Brain pericyte (primary cell): ENCODE data around the gene BTNL3.
"Not testable (repeated sequence)": the region's sequence is repeated elsewhere in the genome, so short reads cannot be mapped to it uniquely, and the experiment has no call there.

Experiments
- DNase-seq: peaks from one replicate; pipeline ENCODE4 v3.0.0-alpha.2; 2012; ENCODE audit warnings: low read depth, low spot score

BTNL3 gene

DNA sequence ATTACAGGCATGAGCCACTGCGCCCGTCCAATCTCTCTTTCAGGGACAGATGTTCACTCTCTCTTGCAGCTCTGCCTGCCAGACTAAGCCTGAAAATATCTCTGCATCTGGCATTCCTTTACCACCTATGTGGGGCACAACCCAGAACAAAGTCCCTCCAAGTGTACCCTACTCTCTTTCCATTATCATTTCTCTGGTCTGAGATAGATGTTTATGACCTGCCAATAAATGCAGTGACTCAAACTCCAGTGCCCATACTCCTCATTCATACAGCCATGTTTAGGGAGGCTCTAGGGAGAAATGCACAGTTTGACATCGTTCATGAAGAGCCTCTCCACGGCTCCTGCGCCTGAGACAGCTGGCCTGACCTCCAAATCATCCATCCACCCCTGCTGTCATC, at the start of gene BTNL3:
Gene BTNL3, plus strand, starts transcription at position 255 of the 400 bp plus-strand sequence. CDS start 183 bp downstream, outside the sequence.
- no peak for DNase-seq

DNA sequence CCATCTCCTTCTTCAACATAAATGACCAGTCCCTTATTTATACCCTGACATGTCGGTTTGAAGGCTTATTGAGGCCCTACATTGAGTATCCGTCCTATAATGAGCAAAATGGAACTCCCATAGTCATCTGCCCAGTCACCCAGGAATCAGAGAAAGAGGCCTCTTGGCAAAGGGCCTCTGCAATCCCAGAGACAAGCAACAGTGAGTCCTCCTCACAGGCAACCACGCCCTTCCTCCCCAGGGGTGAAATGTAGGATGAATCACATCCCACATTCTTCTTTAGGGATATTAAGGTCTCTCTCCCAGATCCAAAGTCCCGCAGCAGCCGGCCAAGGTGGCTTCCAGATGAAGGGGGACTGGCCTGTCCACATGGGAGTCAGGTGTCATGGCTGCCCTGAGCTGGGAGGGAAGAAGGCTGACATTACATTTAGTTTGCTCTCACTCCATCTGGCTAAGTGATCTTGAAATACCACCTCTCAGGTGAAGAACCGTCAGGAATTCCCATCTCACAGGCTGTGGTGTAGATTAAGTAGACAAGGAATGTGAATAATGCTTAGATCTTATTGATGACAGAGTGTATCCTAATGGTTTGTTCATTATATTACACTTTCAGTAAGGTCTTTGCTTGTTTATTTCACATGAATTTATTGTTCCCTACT, 38.2 kb upstream of the BTNL3 start:
- DNase-seq: no peak

DNA sequence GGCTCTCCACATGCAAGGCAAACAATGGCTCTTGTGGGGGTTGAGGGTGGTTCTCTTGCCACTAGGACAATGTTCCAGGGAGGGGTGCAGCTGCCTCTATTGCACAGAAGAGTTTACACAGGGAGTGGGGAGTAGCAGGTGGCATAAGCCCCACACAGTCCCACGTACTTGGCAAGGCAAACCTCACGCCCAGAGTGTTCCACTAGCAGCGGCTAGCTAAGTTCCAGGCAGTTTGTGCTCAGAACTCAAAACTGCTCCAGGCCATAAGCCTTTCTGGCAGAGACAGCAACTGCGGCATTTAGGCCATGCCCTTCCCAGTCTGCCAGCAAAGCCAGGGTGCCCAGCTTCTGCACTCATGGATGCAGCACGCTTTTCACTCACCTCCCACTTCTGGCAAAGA, 29.0 kb upstream of the BTNL3 start:
- DNase-seq: no peak

- no peak for DNase-seq
Measured at GRCh38 chr5:180960209-180960608, 28.4 kb upstream of the BTNL3 start.

DNA sequence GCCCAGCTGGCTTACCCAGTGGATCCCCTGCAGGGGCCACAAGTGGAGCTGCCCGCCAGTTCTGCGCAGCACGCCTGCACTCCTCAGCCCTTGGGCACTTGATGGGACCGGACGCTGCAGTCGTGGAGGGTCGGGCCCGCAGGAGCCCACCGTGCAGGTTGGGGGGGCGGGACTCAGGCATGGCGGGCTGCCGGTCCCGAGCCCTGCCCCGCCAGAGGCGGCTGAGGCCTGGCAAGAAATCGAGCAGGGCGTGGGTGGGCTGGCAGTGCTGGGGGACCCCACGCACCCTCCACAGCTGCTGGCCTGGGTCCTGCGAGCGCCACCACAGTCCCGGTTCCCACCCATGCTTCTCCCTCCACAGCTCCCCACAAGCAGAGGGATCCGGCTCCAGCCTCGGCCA, 19.2 kb upstream of the BTNL3 start:
- DNase-seq: no peak

- no peak for DNase-seq
Measured at GRCh38 chr5:180970336-180970735, 18.3 kb upstream of the BTNL3 start.

GRCh38 chr5:180970875-180971274, 17.8 kb upstream of the BTNL3 start:
- no peak for DNase-seq

DNA sequence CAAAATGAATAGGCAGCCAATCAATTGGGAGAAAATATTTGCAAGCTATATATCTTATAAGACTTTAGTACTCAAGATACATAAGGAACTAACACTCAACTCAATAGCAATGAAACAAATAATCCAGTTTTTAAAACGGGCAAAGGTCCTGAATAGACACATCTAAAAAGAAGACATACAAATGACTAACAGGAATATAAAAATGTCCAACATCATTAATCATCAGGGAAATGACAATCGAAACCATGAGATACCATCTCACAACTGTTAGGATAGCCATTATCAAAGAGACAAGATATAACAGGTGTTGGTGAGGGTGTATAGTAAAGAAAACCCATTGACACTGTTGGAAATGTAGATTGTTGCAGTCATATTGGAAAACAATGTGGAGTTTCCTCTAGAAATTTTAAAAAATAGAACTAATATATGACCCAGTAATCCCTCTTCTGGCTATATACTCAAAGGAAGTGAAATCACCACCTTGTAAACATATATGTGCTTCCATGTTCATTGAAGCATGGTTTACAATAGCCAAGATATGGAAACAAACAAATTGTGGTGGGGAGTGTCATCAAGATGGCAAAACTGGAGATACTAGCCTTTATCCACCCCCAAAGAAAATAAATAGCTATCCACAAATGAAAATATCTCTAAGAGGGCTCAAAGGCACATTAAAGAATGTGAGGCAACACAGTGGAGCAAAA, 13.9 kb upstream of the BTNL3 start:
- DNase-seq: no peak

DNA sequence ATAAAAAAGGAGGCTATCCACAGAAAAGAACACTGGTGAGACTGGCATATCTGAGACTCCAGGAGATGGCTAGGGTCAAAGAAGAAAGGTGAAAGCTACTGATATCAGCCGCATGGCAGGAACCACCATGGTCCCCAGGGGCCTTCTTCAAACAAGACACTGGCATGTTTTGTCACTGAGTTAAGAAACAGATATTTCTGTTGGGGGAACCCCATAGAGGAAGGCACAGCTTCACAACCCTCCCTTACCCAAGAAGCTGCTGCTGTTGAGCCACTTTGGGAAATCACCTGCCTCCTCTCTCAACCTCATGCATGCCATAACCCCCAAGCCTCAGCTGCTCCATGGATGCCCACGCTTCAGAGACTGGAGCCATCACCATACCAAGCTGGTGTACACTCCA, 13.3 kb upstream of the BTNL3 start:
- no peak for DNase-seq

DNA sequence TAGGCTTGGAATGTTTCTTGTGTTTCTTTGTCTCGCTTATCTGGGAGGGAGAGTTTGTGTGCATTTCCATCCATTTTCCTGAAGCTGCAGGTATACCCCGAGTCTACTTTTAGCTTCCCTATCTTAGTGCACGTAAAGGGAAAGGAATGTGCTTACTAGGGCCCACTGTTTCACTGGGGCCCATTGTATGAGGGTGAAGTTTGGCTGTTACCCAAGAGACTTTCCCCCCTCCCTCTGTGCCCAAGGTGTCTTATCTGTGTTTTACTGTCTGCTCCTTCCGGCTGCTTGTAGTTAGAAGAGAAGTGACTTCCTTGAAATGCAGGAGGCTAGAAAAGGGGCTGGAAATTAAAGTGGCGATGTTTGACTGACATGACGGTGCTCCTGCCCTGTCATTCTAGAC, 12.1 kb upstream of the BTNL3 start:
- DNase-seq: no peak

GRCh38 chr5:180977852-180978251, 10.8 kb upstream of the BTNL3 start:
- no peak for DNase-seq

- no peak for DNase-seq
Measured at GRCh38 chr5:180982008-180982741, 6.5 kb upstream of the BTNL3 start.

DNA sequence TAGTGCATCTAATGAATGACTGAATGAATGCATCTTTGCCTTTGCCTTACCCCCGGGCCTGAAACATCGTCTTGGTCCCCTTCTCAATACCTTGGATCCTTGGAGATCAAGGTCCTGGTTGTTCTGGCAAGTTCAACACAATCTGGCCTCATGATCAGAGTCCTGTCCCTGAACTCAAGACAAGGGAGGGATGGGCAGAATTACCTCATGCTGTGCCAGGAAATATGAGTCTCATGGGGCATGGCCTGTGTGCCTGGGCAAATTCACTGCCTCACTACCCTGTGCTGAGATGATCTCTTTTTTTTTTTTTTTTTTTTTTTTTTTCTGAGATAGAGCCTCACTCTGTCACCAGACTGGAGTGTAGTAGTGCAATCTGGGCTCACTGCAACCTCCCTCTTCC, 630 bp upstream of the BTNL3 start:
- DNase-seq: no peak

- DNase-seq: no peak
Measured at GRCh38 chr5:180990086-180990881, 1.6 kb downstream of the BTNL3 start.

DNA sequence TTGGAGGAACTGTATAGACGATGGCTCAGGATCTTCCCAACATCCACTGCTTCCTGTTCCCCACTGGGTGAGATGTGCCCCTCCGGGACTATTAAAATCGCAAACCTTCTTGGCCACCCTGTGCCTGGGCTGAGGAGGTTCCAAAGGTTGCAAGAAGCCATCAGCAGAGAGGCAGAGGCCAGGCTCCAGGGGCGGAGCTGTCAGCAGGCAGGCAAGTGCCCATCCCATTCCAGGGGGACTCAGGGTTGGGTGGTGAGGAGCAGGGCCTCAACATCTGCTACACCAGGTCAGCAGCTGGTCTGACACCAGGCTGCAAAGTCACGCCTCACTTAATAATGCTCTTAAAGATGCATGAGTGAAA, 2.2 kb downstream of the BTNL3 start:
- no peak for DNase-seq

DNA sequence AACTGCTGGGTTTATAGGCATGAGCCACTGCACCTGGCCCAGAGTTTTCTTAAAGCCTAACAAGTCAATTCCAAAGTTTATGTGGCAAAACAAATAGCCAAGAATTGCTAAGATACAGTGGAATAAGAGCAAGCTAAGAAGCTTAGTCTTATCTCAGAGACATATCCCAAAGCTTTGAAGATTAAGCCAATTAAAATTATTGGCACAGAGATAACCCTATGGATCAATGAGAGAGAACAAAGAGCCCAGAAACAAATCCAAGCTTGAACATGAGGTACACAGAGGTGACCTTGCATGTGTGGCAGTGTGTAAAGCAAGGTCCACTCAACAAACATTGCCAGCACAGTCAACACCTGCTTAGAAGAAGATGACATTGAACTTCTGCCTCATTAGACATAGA, 13.3 kb downstream of the BTNL3 start:
- no peak for DNase-seq

GRCh38 chr5:181005791-181006190, 17.1 kb downstream of the BTNL3 start:
- DNase-seq: no peak

GRCh38 chr5:181008136-181008535, 19.5 kb downstream of the BTNL3 start:
- DNase-seq: no peak

GRCh38 chr5:181010018-181010417, 21.4 kb downstream of the BTNL3 start:
- not testable (repeated sequence) for DNase-seq

- not testable (repeated sequence) for DNase-seq
Measured at GRCh38 chr5:181014654-181015053, 26.0 kb downstream of the BTNL3 start.

- DNase-seq: not testable (repeated sequence)
Measured at GRCh38 chr5:181017448-181017847, 28.8 kb downstream of the BTNL3 start.

- no peak for DNase-seq
Measured at GRCh38 chr5:181020688-181021087, 32.0 kb downstream of the BTNL3 start.
